ENCODE measurements around the gene JCAD.

DNA sequence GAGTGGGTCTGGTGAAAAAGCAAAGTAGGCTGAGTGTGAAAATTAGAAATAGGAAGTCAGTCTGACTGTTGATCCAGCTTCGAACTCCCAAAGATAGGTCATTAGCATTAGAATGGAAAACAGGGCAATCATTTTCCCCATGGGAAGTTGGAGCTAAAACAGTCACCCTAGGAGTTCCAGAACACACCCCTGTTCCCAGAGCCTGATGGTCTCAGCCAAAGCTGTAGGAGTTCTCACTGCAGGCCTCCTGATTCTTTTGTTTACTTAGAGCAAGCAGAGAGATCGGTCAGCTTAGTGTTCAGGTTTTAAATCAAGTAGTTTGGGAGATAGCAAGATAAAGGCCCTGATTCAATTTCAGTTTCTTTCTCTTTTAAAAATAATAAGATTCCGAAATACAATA is 28.8 kb upstream of the JCAD start:
- TF ChIP-seq, protein P1, sequence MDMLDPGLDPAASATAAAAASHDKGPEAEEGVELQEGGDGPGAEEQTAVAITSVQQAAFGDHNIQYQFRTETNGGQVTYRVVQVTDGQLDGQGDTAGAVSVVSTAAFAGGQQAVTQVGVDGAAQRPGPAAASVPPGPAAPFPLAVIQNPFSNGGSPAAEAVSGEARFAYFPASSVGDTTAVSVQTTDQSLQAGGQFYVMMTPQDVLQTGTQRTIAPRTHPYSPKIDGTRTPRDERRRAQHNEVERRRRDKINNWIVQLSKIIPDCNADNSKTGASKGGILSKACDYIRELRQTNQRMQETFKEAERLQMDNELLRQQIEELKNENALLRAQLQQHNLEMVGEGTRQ (IDR thresholded peaks at IDR 0.05): no peak
- no peak for TF ChIP-seq MAFK (IDR thresholded peaks at IDR 0.05; ENCODE audit: partially characterized antibody)
- no peak for TF ChIP-seq BHLHE40 (IDR thresholded peaks at IDR 0.05; ENCODE audit: low read depth, low read length)
- TF ChIP-seq JUNB (IDR thresholded peaks at IDR 0.05): no peak
- no peak for TF ChIP-seq POLR2A (IDR thresholded peaks at IDR 0.05; ENCODE audit: low read length)
- no peak for TF ChIP-seq RAD21 (conservative IDR thresholded peaks at IDR 0.05 in 1 of 2, IDR thresholded peaks at IDR 0.05 in 1 of 2)
- no peak for TF ChIP-seq CTCF (IDR thresholded peaks at IDR 0.05)

All from A549 (cell line).